SK-N-SH (cell line): ENCODE data around the gene GRIN2A. TPM values are rescaled to one million over a fixed set of nuclear protein-coding genes. Genes with fewer than 3 reads are reported as not detected.

ENCODE experiments used
- CTCF ChIA-PET: fragments of 300-600, 350-600 bp; formaldehyde crosslinking; extraction: SDS; loops from one replicate; lab custom pipeline; 2021; lab: Yijun Ruan, JAX
- POLR2A ChIA-PET: fragments of 350-600 bp; sonication (Branson Sonifier 250); formaldehyde crosslinking; extraction: SDS; loops from one replicate; lab custom pipeline; 2020; ENCODE audit warnings: antibody characterized with exemption, inconsistent platforms; lab: Yijun Ruan, JAX
- DNase-seq: peaks from one replicate; pipeline ENCODE4 v3.0.0; 2012
- H2AFZ ChIP-seq: fragments of 200-600 bp; sonication (generic); 2 replicates; pipeline ENCODE4 v1.8.1; 2016; ENCODE audit warnings: antibody characterized with exemption, mild to moderate bottlenecking, low read depth
- H3F3A ChIP-seq: fragments of 200-600 bp; sonication (generic); replicated peaks from 2 replicates; pipeline ENCODE3; 2016; ENCODE audit warnings: antibody characterized with exemption, mild to moderate bottlenecking; ENCODE audit not compliant: insufficient read depth
- H3K27ac ChIP-seq, 2 experiments: fragments of 200-500 bp in 1 of 2; fragments of 200-600 bp in 1 of 2; sonication (Bioruptor generic) in 1 of 2; sonication (generic), shearing (Covaris generic) in 1 of 2; 2 replicates each; pipeline versions ENCODE4 v1.5.1 to v1.6.1; 2014 to 2016; ENCODE audit warnings: low read depth in 2 of 2, inconsistent platforms in 1 of 2, low read length in 1 of 2, mild to moderate bottlenecking in 1 of 2, mixed read lengths in 1 of 2
- H3K27me3 ChIP-seq: fragments of 200-600 bp; sonication (generic), shearing (Covaris generic); 2 replicates; pipeline ENCODE4 v1.6.1; 2016; ENCODE audit warnings: mixed run types; ENCODE audit not compliant: insufficient read depth
- H3K36me3 ChIP-seq, 2 experiments: fragments of 200-500 bp in 1 of 2; fragments of 200-600 bp in 1 of 2; sonication (Bioruptor generic) in 1 of 2; sonication (generic) in 1 of 2; replicated peaks in 1 of 2; 2 replicates each; pipeline versions ENCODE3 to v1.5.1; 2014 to 2016; ENCODE audit warnings: low read length in 1 of 2, mild to moderate bottlenecking in 1 of 2; ENCODE audit not compliant: insufficient read depth in 2 of 2, control insufficient read depth in 1 of 2
- H3K4me1 ChIP-seq, 2 experiments: fragments of 200-500 bp in 1 of 2; fragments of 200-600 bp in 1 of 2; sonication (Bioruptor generic) in 1 of 2; sonication (generic), shearing (Covaris generic) in 1 of 2; 2 replicates each; pipeline versions ENCODE4 v1.5.1 to v1.6.1; 2014 to 2016; ENCODE audit warnings: low read depth in 1 of 2, low read length in 1 of 2, mixed run types in 1 of 2; ENCODE audit not compliant: insufficient read depth in 2 of 2, control insufficient read depth in 1 of 2
- H3K4me2 ChIP-seq: fragments of 200-600 bp; sonication (generic), shearing (Covaris generic); 2 replicates; pipeline ENCODE4 v1.6.1; 2017; ENCODE audit warnings: mixed run types
- H3K4me3 ChIP-seq, 2 experiments: fragments of 200-500 bp in 1 of 2; fragments of 200-600 bp in 1 of 2; sonication (Bioruptor generic) in 1 of 2; sonication (generic), shearing (Covaris generic) in 1 of 2; 2 replicates each; pipeline versions ENCODE4 v1.5.1 to v1.8.1; 2014 to 2016; ENCODE audit warnings: low read depth in 2 of 2, inconsistent platforms in 1 of 2, low read length in 1 of 2, mild to moderate bottlenecking in 1 of 2, mixed read lengths in 1 of 2, moderate library complexity in 1 of 2
- H3K79me2 ChIP-seq: fragments of 200-600 bp; sonication (generic); 2 replicates; pipeline ENCODE4 v1.8.1; 2017; ENCODE audit warnings: mild to moderate bottlenecking; ENCODE audit not compliant: insufficient read depth
- H3K9ac ChIP-seq: fragments of 200-600 bp; sonication (generic); 2 replicates; pipeline ENCODE4 v1.6.1; 2017; ENCODE audit warnings: mixed run types
- H3K9me2 ChIP-seq: fragments of 200-600 bp; sonication (generic); 2 replicates; pipeline ENCODE4 v1.6.1; 2017; ENCODE audit warnings: mixed run types
- H3K9me3 ChIP-seq: fragments of 200-600 bp; sonication (generic); 2 replicates; pipeline ENCODE4 v1.6.1; 2017; ENCODE audit warnings: mixed run types, mild to moderate bottlenecking, moderate library complexity
- H4K20me1 ChIP-seq: fragments of 200-600 bp; sonication (generic); 2 replicates; pipeline ENCODE4 v1.6.1; 2017; ENCODE audit warnings: mild to moderate bottlenecking, mixed run types; ENCODE audit not compliant: insufficient read depth
- CHD2 ChIP-seq: fragments of 150-350 bp; IDR thresholded peaks from 2 replicates; pipeline ENCODE4 v1.6.1; 2018; ENCODE audit warnings: low read length; ENCODE audit not compliant: partially characterized antibody
- EZH2phosphoT487 ChIP-seq: fragments of 200-600 bp; sonication (generic); IDR thresholded peaks from 2 replicates; pipeline ENCODE4 v1.6.1; 2017; ENCODE audit warnings: low read depth, mixed run types, mild to moderate bottlenecking, antibody characterized with exemption, moderate library complexity, borderline replicate concordance
- FOXJ3 ChIP-seq: sonication (generic); formaldehyde crosslinking; IDR thresholded peaks from 2 replicates; pipeline ENCODE4 v1.5.1; 2020; ENCODE audit warnings: mild to moderate bottlenecking, missing genetic modification reagents
- FOXM1 ChIP-seq: IDR thresholded peaks from 2 replicates; pipeline ENCODE4 v1.4.0; 2012; ENCODE audit warnings: low read depth, mild to moderate bottlenecking
- GABPA ChIP-seq: IDR thresholded peaks from 2 replicates; pipeline ENCODE4 v1.4.0; 2012; ENCODE audit warnings: low read depth, mild to moderate bottlenecking
- MEF2A ChIP-seq: IDR thresholded peaks from 2 replicates; pipeline ENCODE4 v1.4.0; 2012; ENCODE audit warnings: low read depth, borderline replicate concordance
- MXI1 ChIP-seq: IDR thresholded peaks from 2 replicates; pipeline ENCODE4 v1.6.1; 2012; ENCODE audit warnings: mild to moderate bottlenecking, low read depth, low read length, improper control_type of control experiment
- NFIC ChIP-seq: IDR thresholded peaks from 2 replicates; pipeline ENCODE4 v1.4.0; 2012; ENCODE audit warnings: borderline replicate concordance
- NRF1 ChIP-seq: IDR thresholded peaks from 2 replicates; pipeline ENCODE4 v1.6.1; 2012; ENCODE audit warnings: low read depth, mild to moderate bottlenecking, low read length
- RAD21 ChIP-seq: IDR thresholded peaks from 2 replicates; pipeline ENCODE4 v1.6.1; 2012; ENCODE audit warnings: mild to moderate bottlenecking, low read length
- RCOR1 ChIP-seq: fragments of 150-350 bp; IDR thresholded peaks from 2 replicates; pipeline ENCODE4 v1.6.1; 2017; ENCODE audit warnings: antibody characterized with exemption, low read length
- RFX5 ChIP-seq: IDR thresholded peaks from 2 replicates; pipeline ENCODE4 v1.6.1; 2012; ENCODE audit warnings: mild to moderate bottlenecking, improper control_type of control experiment, low read length
- RXRA ChIP-seq: IDR thresholded peaks from 2 replicates; pipeline ENCODE4 v1.4.0; 2012; ENCODE audit warnings: low read depth, mild to moderate bottlenecking, borderline replicate concordance
- SMC3 ChIP-seq: IDR thresholded peaks from 2 replicates; pipeline ENCODE4 v1.6.1; 2012; ENCODE audit warnings: low read depth, low read length, improper control_type of control experiment
- TCF12 ChIP-seq: IDR thresholded peaks from 2 replicates; pipeline ENCODE4 v1.4.0; 2012
- TEAD4 ChIP-seq: IDR thresholded peaks from 2 replicates; pipeline ENCODE4 v1.4.0; 2012; ENCODE audit warnings: mild to moderate bottlenecking, borderline replicate concordance; ENCODE audit not compliant: insufficient read depth
- YY1 ChIP-seq: IDR thresholded peaks from 2 replicates; pipeline ENCODE4 v1.4.0; 2012; ENCODE audit warnings: low read depth, mild to moderate bottlenecking
- WGBS: methylation state at CpG from one replicate; pipeline ENCODE4 v1.1.6; 2017; ENCODE audit warnings: low lambda C conversion rate; 5-methylcytosine and 5-hydroxymethylcytosine counted together
- polyA plus RNA-seq, 3 experiments: library from polyadenylated mRNA; depleted of rRNA; stranded (reverse); fragments of >200 nt; gene quantifications; 2 replicates each; pipeline ENCODE4 v1.2.3, GENCODE V29; 2012
- TF ChIP-seq, protein P1 (sequence below): IDR thresholded peaks from 2 replicates; pipeline ENCODE4 v1.4.0; 2012; ENCODE audit warnings: low read depth
- TF ChIP-seq, protein P2 (sequence below): fragments of 200-600 bp; sonication (generic); IDR thresholded peaks from 2 replicates; pipeline ENCODE4 v1.6.1; 2017; ENCODE audit warnings: antibody characterized with exemption, mild to moderate bottlenecking, moderate library complexity
- TF ChIP-seq, protein P3 (sequence below): IDR thresholded peaks from 2 replicates; pipeline ENCODE4 v1.4.0; 2012; ENCODE audit warnings: low read depth, borderline replicate concordance
- TF ChIP-seq, protein P4 (sequence below): fragments of 150-350 bp; IDR thresholded peaks from 2 replicates; pipeline ENCODE4 v1.6.1; 2016; ENCODE audit warnings: mild to moderate bottlenecking, low read depth, low read length

The GRIN2A gene
- polyA plus RNA-seq, 1 of the 3 experiments (the other 2 are of a cell fraction) = not detected

DNA sequence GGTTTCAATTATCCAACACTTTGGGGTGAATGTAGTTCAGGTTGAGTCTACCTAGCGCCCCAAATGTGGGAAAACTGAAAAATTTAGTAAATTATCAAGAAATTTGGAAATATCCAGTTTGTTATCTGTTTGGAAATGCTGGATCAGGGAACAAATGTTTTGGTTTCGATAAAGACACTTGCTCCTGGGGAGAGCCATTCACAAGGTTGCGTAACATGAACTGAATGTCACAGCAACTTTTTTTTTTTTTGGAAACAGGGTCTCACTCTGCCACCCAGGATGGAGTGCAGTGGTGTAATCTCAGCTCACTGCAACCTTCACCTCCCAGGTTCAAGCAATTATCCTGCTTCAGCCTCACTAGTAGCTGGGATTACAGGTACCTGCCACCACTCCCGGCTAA, 286.4 kb downstream of the GRIN2A start (continued):
- TF ChIP-seq, protein P1, sequence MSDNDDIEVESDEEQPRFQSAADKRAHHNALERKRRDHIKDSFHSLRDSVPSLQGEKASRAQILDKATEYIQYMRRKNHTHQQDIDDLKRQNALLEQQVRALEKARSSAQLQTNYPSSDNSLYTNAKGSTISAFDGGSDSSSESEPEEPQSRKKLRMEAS = no peak
- TF ChIP-seq RAD21 (no peak), YY1 (no peak), SMC3 (no peak), CHD2 (no peak), TCF12 (no peak)
- TF ChIP-seq, protein P2, sequence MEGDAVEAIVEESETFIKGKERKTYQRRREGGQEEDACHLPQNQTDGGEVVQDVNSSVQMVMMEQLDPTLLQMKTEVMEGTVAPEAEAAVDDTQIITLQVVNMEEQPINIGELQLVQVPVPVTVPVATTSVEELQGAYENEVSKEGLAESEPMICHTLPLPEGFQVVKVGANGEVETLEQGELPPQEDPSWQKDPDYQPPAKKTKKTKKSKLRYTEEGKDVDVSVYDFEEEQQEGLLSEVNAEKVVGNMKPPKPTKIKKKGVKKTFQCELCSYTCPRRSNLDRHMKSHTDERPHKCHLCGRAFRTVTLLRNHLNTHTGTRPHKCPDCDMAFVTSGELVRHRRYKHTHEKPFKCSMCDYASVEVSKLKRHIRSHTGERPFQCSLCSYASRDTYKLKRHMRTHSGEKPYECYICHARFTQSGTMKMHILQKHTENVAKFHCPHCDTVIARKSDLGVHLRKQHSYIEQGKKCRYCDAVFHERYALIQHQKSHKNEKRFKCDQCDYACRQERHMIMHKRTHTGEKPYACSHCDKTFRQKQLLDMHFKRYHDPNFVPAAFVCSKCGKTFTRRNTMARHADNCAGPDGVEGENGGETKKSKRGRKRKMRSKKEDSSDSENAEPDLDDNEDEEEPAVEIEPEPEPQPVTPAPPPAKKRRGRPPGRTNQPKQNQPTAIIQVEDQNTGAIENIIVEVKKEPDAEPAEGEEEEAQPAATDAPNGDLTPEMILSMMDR = no peak

DNA sequence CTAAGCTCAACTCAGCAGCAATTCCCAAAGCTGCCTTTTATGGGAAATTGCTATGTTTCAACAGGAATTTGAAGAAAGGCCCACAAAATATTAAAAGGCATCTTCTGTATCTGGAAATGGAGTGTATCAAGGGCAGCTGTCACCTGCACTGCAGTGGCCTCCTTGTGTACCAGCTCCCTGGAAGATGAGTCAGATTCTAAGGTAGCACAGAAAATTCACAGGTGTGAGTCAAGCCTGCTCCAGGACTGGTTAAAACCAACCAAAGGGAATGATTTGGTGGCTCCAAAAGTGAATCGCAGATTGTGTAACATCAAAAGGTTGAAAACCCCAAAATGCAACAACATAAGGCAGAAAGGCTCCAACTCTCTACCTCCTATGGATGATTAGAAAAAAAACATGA, 296.4 kb downstream of the GRIN2A start:
- Histone ChIP-seq H3K4me3 (no peak overlapping the region), H3K4me2 (no peak overlapping the region), H2AFZ (no peak overlapping the region), H3K27me3 (no peaks in the 10 kb centered on the region), H3K9me2 (no peaks in the 10 kb centered on the region), H3K79me2 (no peaks in the 10 kb centered on the region), H3K27ac (no peak overlapping the region), H3F3A (no peaks in the 10 kb centered on the region), H3K4me1 (no peaks in the 10 kb centered on the region), H3K9me3 (peaks cover 8% of the 10 kb centered on the region; the same call in 1 of the 2 replicates), H3K36me3 (peaks cover 0 to 3% of the 10 kb centered on the region in 2 experiments), H4K20me1 (no peaks in the 10 kb centered on the region), H3K9ac (no peak overlapping the region)
- ChIA-PET POLR2A (no interaction called here), CTCF (no interaction called here)
- DNase-seq = no peak
- TF ChIP-seq FOXM1 (no peak), CHD2 (no peak), MEF2A (no peak), RFX5 (no peak), NRF1 (no peak), EZH2phosphoT487 (no peak), FOXJ3 (no peak), RCOR1 (no peak), TEAD4 (no peak), MXI1 (no peak), GABPA (no peak), RXRA (no peak), NFIC (no peak)
- TF ChIP-seq, protein P3, sequence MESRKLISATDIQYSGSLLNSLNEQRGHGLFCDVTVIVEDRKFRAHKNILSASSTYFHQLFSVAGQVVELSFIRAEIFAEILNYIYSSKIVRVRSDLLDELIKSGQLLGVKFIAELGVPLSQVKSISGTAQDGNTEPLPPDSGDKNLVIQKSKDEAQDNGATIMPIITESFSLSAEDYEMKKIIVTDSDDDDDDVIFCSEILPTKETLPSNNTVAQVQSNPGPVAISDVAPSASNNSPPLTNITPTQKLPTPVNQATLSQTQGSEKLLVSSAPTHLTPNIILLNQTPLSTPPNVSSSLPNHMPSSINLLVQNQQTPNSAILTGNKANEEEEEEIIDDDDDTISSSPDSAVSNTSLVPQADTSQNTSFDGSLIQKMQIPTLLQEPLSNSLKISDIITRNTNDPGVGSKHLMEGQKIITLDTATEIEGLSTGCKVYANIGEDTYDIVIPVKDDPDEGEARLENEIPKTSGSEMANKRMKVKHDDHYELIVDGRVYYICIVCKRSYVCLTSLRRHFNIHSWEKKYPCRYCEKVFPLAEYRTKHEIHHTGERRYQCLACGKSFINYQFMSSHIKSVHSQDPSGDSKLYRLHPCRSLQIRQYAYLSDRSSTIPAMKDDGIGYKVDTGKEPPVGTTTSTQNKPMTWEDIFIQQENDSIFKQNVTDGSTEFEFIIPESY = no peak
- TF ChIP-seq, protein P4, sequence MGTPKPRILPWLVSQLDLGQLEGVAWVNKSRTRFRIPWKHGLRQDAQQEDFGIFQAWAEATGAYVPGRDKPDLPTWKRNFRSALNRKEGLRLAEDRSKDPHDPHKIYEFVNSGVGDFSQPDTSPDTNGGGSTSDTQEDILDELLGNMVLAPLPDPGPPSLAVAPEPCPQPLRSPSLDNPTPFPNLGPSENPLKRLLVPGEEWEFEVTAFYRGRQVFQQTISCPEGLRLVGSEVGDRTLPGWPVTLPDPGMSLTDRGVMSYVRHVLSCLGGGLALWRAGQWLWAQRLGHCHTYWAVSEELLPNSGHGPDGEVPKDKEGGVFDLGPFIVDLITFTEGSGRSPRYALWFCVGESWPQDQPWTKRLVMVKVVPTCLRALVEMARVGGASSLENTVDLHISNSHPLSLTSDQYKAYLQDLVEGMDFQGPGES = no peak
- WGBS = 57% methylated on average over 1 of the region's 1 CpG
